Stomach (tissue), 4 donors: Measurements from ENCODE around the gene NPY5R.

Experiments used
- CTCF ChIP-seq, 7 experiments: fragments of 450-650 bp in 4 of 7; fragments of 200-600 bp in 3 of 7; sonication (generic) in 3 of 7; IDR thresholded peaks; one replicate each; pipeline ENCODE4 v1.5.1; 2016 to 2019; ENCODE audit warnings: antibody characterized with exemption in 7 of 7, control low read depth in 2 of 7, mild to moderate bottlenecking in 1 of 7
- POLR2A ChIP-seq, 4 donors: fragments of 450-650 bp; IDR thresholded peaks; one replicate each; pipeline ENCODE4 v1.6.1; 2016; ENCODE audit warnings: antibody characterized with exemption in 4 of 4, control low read depth in 2 of 4, mild to moderate bottlenecking in 1 of 4, moderate library complexity in 1 of 4

GRCh38 chr4:163400911-163401310 lies 57.2 kb downstream of the NPY5R start:
- TF ChIP-seq CTCF (IDR thresholded peaks at IDR 0.05) (no peak), POLR2A (IDR thresholded peaks at IDR 0.05) (no peak)
